AG20443 (cell line): Measurements from ENCODE around the gene PTPRO.

Experiments
- DNase-seq: peaks from one replicate; pipeline ENCODE4 v3.0.0; 2012; ENCODE audit warnings: low spot score, mixed read lengths

PTPRO gene

GRCh38 chr12:15646581-15646980 lies 324.3 kb downstream of the PTPRO start:
- no peak for DNase-seq
